Mucosa of stomach (tissue), 1 donor: ENCODE data around the gene VPS37B.
A peak's percentile ranks its signal among the peaks of the same experiment; 100 is the strongest.
"Not testable (repeated sequence)": the region's sequence is repeated elsewhere in the genome, so short reads cannot be mapped to it uniquely, and the experiment has no call there.

Source experiments
- H3K27me3 ChIP-seq: one replicate; pipeline ENCODE4 v1.7.0; 2013; ENCODE audit warnings: mild to moderate bottlenecking, low read length; ENCODE audit not compliant: control insufficient read depth, insufficient read depth
- H3K36me3 ChIP-seq: one replicate; pipeline ENCODE4 v1.7.0; 2013; ENCODE audit warnings: low read length; ENCODE audit not compliant: control insufficient read depth, insufficient read depth
- H3K4me1 ChIP-seq: one replicate; pipeline ENCODE4 v1.7.0; 2013; ENCODE audit warnings: mild to moderate bottlenecking, low read length; ENCODE audit not compliant: control insufficient read depth, insufficient read depth
- H3K4me3 ChIP-seq: one replicate; pipeline ENCODE4 v1.7.0; 2013; ENCODE audit warnings: low read length
- H3K9ac ChIP-seq: one replicate; pipeline ENCODE4 v1.7.0; 2013; ENCODE audit warnings: mild to moderate bottlenecking, low read length, moderate library complexity
- H3K9me3 ChIP-seq: one replicate; pipeline ENCODE4 v1.7.0; 2013; ENCODE audit warnings: mild to moderate bottlenecking, low read length, moderate library complexity; ENCODE audit not compliant: control insufficient read depth
- donor health status: Pancreatic carcinoma.

The VPS37B gene

GRCh38 chr12:122929148-122929538, 33.2 kb upstream of the VPS37B start:
- Histone ChIP-seq H3K9ac (no peak overlapping the region), H3K4me3 (no peak overlapping the region), H3K4me1 (no peaks in the 10 kb centered on the region), H3K27me3 (no peaks in the 10 kb centered on the region), H3K36me3 (no peaks in the 10 kb centered on the region), H3K9me3 (no peaks in the 10 kb centered on the region)

DNA sequence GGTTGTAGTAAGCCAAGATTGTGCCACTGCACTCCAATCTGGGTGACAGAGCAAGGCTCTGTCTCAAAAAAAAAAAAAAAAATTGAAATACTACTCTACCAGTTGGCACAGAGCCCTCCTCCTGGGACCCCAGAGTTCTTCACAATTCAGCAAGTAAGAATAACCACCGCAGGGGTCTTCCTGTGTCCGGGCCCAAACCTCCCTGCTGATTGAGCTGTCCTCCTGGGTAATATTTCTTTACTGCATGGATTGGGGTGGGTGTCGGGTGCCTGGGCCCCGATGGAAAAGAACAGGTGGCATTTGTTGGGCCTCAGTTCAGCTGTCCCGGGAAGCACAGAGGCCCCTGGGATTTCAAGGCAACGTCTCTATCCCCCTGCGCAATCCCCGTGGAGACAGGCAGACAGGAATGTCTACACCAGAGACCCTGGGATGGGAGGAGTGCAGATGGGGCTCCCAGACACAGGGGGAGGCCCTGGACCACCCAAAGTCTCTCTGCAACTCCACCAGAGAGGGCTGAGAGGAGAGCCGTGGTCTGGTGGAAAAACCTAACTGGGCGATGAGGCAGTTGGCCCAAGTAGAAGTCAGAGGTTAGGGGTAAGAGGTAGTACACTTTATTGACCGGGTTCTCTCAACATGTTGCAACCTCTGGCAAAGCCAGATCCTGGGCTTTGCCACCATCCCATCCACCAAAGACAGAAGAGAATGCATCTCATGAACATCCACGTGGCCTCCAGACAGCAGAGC, 32.7 kb upstream of the VPS37B start:
- H3K9me3 ChIP-seq = no peaks in the 10 kb centered on the region
- H3K27me3 ChIP-seq = no peaks in the 10 kb centered on the region
- no peaks in the 10 kb centered on the region for H3K4me1 ChIP-seq
- no peak overlapping the region for H3K9ac ChIP-seq
- H3K36me3 ChIP-seq = no peaks in the 10 kb centered on the region
- no peak overlapping the region for H3K4me3 ChIP-seq

- no peaks in the 10 kb centered on the region for H3K4me1 ChIP-seq
- no peak overlapping the region for H3K9ac ChIP-seq
- no peaks in the 10 kb centered on the region for H3K36me3 ChIP-seq
- H3K27me3 ChIP-seq = no peaks in the 10 kb centered on the region
- no peak overlapping the region for H3K4me3 ChIP-seq
- no peaks in the 10 kb centered on the region for H3K9me3 ChIP-seq
Measured at GRCh38 chr12:122927756-122928403, 32.0 kb upstream of the VPS37B start.

- Histone ChIP-seq H3K27me3 (no peaks in the 10 kb centered on the region), H3K9me3 (no peaks in the 10 kb centered on the region), H3K4me3 (no peak overlapping the region), H3K4me1 (peaks cover 37% of the 10 kb centered on the region), H3K36me3 (no peaks in the 10 kb centered on the region), H3K9ac (no peak overlapping the region)
Measured at GRCh38 chr12:122921917-122922316, 26.0 kb upstream of the VPS37B start.

DNA sequence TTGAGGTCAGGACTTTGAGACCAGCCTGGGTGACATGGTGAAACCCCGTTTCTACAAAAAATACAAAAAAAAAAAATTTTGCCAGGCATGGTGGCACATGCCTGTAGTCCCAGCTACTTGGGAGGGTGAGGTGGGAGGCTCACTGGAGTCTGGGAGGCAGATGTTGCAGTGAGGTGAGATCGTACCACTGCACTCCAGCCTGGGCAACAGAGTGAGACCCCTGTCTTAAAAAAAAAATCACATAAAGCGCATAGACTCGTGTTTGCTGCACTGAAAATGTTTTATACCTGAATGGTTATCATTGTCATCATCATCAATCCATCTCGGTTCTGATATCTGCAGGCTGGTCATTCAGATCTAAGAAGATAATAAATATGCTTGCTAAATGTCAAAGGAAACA, 24.8 kb upstream of the VPS37B start:
- no peak overlapping the region for H3K9ac ChIP-seq

GRCh38 chr12:122918827-122919226, 22.9 kb upstream of the VPS37B start:
- H3K36me3 ChIP-seq = no peaks in the 10 kb centered on the region
- no peak overlapping the region for H3K9ac ChIP-seq
- no peaks in the 10 kb centered on the region for H3K9me3 ChIP-seq
- H3K4me3 ChIP-seq = no peak overlapping the region
- H3K27me3 ChIP-seq = no peaks in the 10 kb centered on the region
- peaks cover 37% of the 10 kb centered on the region for H3K4me1 ChIP-seq

More for the DNA sequence above, 24.8 kb upstream of the VPS37B start:
- H3K4me1 ChIP-seq = peaks cover 37% of the 10 kb centered on the region
- H3K9me3 ChIP-seq = no peaks in the 10 kb centered on the region
- H3K36me3 ChIP-seq = no peaks in the 10 kb centered on the region
- no peak overlapping the region for H3K4me3 ChIP-seq
- no peaks in the 10 kb centered on the region for H3K27me3 ChIP-seq

DNA sequence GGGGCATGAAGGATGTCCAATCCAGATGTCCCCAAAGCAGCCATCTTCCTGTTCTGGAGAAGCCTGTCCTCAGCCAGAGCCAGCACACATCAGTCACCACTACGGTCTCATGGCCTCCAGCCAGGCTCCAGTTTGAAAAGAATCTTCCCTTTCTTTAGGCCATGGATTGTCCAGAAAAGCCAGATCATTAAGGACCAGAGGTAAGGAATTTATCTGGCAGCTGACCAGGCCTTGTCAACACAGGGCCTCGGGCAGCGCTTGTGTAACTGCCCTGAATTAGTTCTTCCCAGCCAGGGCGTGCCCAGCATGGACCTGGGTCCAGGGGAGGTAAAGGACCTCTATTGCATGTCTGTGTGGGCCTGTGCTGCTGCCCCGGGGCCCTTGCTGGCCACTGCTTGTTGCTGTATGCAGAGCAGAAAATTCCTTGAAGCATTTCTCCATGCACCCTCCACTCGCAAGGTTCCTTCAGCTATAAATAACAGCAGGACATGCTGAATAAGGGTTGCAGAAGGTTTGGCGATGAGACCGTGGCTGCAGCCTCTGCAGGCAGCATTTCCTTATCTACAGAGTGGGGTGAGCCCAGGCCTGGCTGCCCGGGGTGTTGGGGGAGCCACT, 21.7 kb upstream of the VPS37B start:
- Histone ChIP-seq H3K9ac (peak overlapping the region; percentile 43), H3K27me3 (no peaks in the 10 kb centered on the region), H3K4me3 (no peak overlapping the region), H3K4me1 (peaks cover 37% of the 10 kb centered on the region), H3K9me3 (no peaks in the 10 kb centered on the region), H3K36me3 (no peaks in the 10 kb centered on the region)

GRCh38 chr12:122909442-122910288, 13.7 kb upstream of the VPS37B start:
- H3K9me3 ChIP-seq = no peaks in the 10 kb centered on the region
- no peaks in the 10 kb centered on the region for H3K27me3 ChIP-seq
- H3K36me3 ChIP-seq = no peaks in the 10 kb centered on the region
- H3K9ac ChIP-seq = no peak overlapping the region
- H3K4me3 ChIP-seq = no peak overlapping the region
- peaks cover 8% of the 10 kb centered on the region for H3K4me1 ChIP-seq

GRCh38 chr12:122908915-122909314, 13.0 kb upstream of the VPS37B start:
- no peaks in the 10 kb centered on the region for H3K36me3 ChIP-seq
- H3K4me3 ChIP-seq = no peak overlapping the region
- peaks cover 8% of the 10 kb centered on the region for H3K4me1 ChIP-seq
- no peaks in the 10 kb centered on the region for H3K27me3 ChIP-seq
- H3K9ac ChIP-seq = no peak overlapping the region
- no peaks in the 10 kb centered on the region for H3K9me3 ChIP-seq

DNA sequence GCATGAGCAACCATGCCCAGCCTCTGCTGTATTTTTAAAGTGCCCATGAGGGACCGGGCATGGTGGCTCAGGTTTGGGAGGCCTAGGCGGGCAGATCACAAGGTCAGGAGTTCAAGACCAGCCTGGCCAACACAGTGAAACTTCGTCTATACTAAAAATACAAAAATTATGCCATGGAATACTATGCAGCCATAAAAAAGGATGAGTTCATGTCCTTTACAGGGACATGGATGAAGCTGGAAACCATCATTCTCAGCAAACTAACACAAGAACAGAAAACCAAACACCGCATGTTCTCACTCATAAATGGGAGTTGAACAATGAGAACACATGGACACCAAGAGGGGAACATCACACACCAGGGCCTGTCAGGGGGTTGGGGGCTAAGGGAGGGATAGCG, 9.3 kb upstream of the VPS37B start:
- H3K4me1 ChIP-seq = peaks cover 13% of the 10 kb centered on the region
- not testable (repeated sequence) for H3K36me3 ChIP-seq, H3K9me3 ChIP-seq, H3K4me3 ChIP-seq, H3K9ac ChIP-seq, H3K27me3 ChIP-seq

GRCh38 chr12:122903693-122904034, 7.7 kb upstream of the VPS37B start:
- no peaks in the 10 kb centered on the region for H3K9me3 ChIP-seq
- no peaks in the 10 kb centered on the region for H3K27me3 ChIP-seq
- no peak overlapping the region for H3K9ac ChIP-seq
- no peak overlapping the region for H3K4me3 ChIP-seq
- peaks cover 13% of the 10 kb centered on the region for H3K4me1 ChIP-seq
- H3K36me3 ChIP-seq = no peaks in the 10 kb centered on the region
